Natural killer cell (primary cell): ENCODE data around the gene SNX18. TPM values are rescaled to one million over a fixed set of nuclear protein-coding genes. Genes with fewer than 3 reads are reported as not detected.

Source experiments
- ATAC-seq, 3 donors: fragments of 150-1000 bp in 2 of 3; fragments of 200-7000 bp in 1 of 3; cut with Tn5 transposase; 1 replicate in 1 of 3; 2 replicates in 2 of 3; pipeline ENCODE4 v1.10.0; 2021; ENCODE audit warnings: mild to moderate bottlenecking in 2 of 3, moderate library complexity in 2 of 3
- DNase-seq, 2 donors: peaks; one replicate each; pipeline versions ENCODE4 v3.0.0 to v3.0.0-alpha.2; 2013 to 2021; ENCODE audit warnings: mixed read lengths in 1 of 2
- H3K27ac ChIP-seq: one replicate; pipeline ENCODE4 v1.5.1; 2013; ENCODE audit warnings: mild to moderate bottlenecking, low read length
- H3K27me3 ChIP-seq: one replicate; pipeline ENCODE4 v1.6.1; 2013; ENCODE audit warnings: low read length; ENCODE audit not compliant: control insufficient read depth, insufficient read depth
- H3K36me3 ChIP-seq: one replicate; pipeline ENCODE4 v1.6.1; 2013; ENCODE audit warnings: low read length; ENCODE audit not compliant: control insufficient read depth, insufficient read depth
- H3K4me1 ChIP-seq: one replicate; pipeline ENCODE4 v1.6.1; 2013; ENCODE audit warnings: low read length; ENCODE audit not compliant: control insufficient read depth, insufficient read depth
- H3K4me3 ChIP-seq: one replicate; pipeline ENCODE4 v1.5.1; 2013; ENCODE audit warnings: low read length
- H3K9me3 ChIP-seq: one replicate; pipeline ENCODE4 v1.6.1; 2013; ENCODE audit warnings: low read length; ENCODE audit not compliant: control insufficient read depth, insufficient read depth
- H3K27ac Mint-ChIP-seq, 2 donors: one replicate each; pipeline ENCODE4 v1.8.0; 2022; ENCODE audit warnings: mild to moderate bottlenecking in 2 of 2, mixed read lengths in 2 of 2, moderate library complexity in 1 of 2
- H3K27me3 Mint-ChIP-seq, 2 donors: one replicate each; pipeline ENCODE4 v1.8.0; 2022; ENCODE audit warnings: low read depth in 2 of 2, mixed read lengths in 2 of 2
- H3K36me3 Mint-ChIP-seq: one replicate; pipeline ENCODE4 v1.8.0; 2022; ENCODE audit warnings: mixed read lengths
- H3K4me1 Mint-ChIP-seq, 2 donors: one replicate each; pipeline ENCODE4 v1.8.0; 2022; ENCODE audit warnings: mixed read lengths in 2 of 2
- H3K4me3 Mint-ChIP-seq: one replicate; pipeline ENCODE4 v1.8.0; 2022; ENCODE audit warnings: mild to moderate bottlenecking, moderate library complexity, mixed read lengths
- H3K9me3 Mint-ChIP-seq, 2 donors: one replicate each; pipeline ENCODE4 v1.8.0; 2022; ENCODE audit warnings: mixed read lengths in 2 of 2
- WGBS: methylation state at CpG from one replicate; pipeline ENCODE4 v1.1.7; 2013; ENCODE audit warnings: missing lambda C conversion rate; ENCODE audit not compliant: insufficient coverage; 5-methylcytosine and 5-hydroxymethylcytosine counted together
- intact Hi-C: fragments of 100-400 bp; cut with micrococcal nuclease; formaldehyde crosslinking; loops from one replicate; pipeline ENCODE4 v1.14.2; 2022
- total RNA-seq, 4 donors: library from RNA; stranded (reverse); fragments of 120-200 nt in 1 of 4; gene quantifications; one replicate each; pipeline versions ENCODE4 v1.2.3 to v1.2.4, GENCODE V29; 2013 to 2022
- TF ChIP-seq, protein P1 (sequence below): fragments of 200-600 bp; IDR thresholded peaks from one replicate; pipeline ENCODE4 v1.8.0; 2022; ENCODE audit warnings: antibody characterized with exemption

Gene SNX18
- total RNA-seq, 3 donors from 2014 or later (not counting 1 experiment from before 2014, with no cell fraction given) = 31.1 to 45.6 (median 40.8) TPM

DNA sequence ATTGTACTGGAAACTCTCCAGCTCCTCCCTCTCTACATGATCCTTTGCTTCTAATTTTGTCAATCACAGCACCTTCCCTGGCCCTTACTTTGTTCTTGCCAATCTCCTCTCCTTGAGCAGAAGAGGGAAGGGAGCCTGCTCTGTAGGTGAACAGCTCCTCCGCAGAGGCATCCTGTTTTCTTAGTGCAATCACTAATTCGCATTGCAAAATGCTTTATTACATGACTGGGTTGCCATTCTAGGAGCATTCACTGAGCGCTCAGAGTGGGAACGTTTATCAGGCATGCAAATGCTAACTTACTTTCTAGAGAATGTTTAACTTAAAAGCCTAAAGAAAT is 416 bp upstream of the SNX18 start:
- Histone ChIP-seq H3K4me3 (no peak overlapping the region), H3K9me3 (no peaks in the 10 kb centered on the region), H3K36me3 (peaks cover 3% of the 10 kb centered on the region), H3K4me1 (peaks cover 28% of the 10 kb centered on the region), H3K27ac (peak overlapping the region; percentile 11), H3K27me3 (no peaks in the 10 kb centered on the region)
- no peak for DNase-seq
- peaks cover 0 to 6% of the 10 kb centered on the region in 2 donors for H3K27me3 Mint-ChIP-seq
- H3K9me3 Mint-ChIP-seq = no peaks in the 10 kb centered on the region
- intact Hi-C loops = loop anchor here (1.0 to 5.0 kb wide), 6 partner anchors 129 to 790 kb away; partner anchors contain the start of genes ARL15, DHX29 and MTREX
- H3K4me3 Mint-ChIP-seq = peak overlapping the region; percentile 86
- H3K27ac Mint-ChIP-seq = peak overlapping the region; percentile 37 to 68
- 10% methylated on average over 4 of the region's 4 CpGs for WGBS
- no peaks in the 10 kb centered on the region for H3K36me3 Mint-ChIP-seq
- H3K4me1 Mint-ChIP-seq = peaks cover 8 to 34% of the 10 kb centered on the region in 2 donors
- peak in 1 of 3 donors; percentile 1 for ATAC-seq
- TF ChIP-seq, protein P1, sequence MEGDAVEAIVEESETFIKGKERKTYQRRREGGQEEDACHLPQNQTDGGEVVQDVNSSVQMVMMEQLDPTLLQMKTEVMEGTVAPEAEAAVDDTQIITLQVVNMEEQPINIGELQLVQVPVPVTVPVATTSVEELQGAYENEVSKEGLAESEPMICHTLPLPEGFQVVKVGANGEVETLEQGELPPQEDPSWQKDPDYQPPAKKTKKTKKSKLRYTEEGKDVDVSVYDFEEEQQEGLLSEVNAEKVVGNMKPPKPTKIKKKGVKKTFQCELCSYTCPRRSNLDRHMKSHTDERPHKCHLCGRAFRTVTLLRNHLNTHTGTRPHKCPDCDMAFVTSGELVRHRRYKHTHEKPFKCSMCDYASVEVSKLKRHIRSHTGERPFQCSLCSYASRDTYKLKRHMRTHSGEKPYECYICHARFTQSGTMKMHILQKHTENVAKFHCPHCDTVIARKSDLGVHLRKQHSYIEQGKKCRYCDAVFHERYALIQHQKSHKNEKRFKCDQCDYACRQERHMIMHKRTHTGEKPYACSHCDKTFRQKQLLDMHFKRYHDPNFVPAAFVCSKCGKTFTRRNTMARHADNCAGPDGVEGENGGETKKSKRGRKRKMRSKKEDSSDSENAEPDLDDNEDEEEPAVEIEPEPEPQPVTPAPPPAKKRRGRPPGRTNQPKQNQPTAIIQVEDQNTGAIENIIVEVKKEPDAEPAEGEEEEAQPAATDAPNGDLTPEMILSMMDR = no peak

DNA sequence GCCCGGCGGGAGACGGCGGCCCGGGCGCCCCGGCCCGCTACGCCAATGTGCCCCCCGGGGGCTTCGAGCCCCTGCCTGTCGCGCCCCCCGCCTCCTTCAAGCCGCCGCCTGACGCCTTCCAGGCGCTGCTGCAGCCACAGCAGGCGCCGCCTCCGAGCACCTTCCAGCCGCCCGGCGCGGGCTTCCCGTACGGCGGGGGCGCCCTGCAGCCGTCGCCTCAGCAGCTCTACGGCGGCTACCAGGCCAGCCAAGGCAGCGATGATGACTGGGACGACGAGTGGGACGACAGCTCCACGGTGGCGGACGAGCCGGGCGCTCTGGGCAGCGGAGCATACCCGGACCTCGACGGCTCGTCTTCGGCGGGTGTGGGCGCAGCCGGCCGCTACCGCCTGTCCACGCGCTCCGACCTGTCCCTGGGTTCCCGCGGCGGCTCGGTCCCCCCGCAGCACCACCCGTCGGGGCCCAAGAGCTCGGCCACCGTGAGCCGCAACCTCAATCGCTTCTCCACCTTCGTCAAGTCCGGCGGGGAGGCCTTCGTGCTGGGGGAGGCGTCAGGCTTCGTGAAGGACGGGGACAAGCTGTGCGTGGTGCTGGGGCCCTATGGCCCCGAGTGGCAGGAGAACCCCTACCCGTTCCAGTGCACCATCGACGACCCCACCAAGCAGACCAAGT is 723 bp downstream of the SNX18 start:
- no peaks in the 10 kb centered on the region for H3K9me3 ChIP-seq
- peaks cover 0 to 3% of the 10 kb centered on the region in 2 donors for H3K27me3 Mint-ChIP-seq
- peak overlapping the region; percentile 97 for H3K4me3 Mint-ChIP-seq
- H3K27ac ChIP-seq = peak overlapping the region; percentile 11
- WGBS = 12% methylated on average over 79 of the region's 79 CpGs
- H3K36me3 ChIP-seq = peaks cover 3% of the 10 kb centered on the region
- intact Hi-C loops = loop anchor here (2.0 to 5.0 kb wide), 2 partner anchors 227 to 789 kb away; partner anchors contain the start of genes DHX29 and MTREX
- peak overlapping the region; percentile 52 for H3K4me3 ChIP-seq
- TF ChIP-seq, protein P1 = no peak
- no peaks in the 10 kb centered on the region for H3K36me3 Mint-ChIP-seq
- no peaks in the 10 kb centered on the region for H3K9me3 Mint-ChIP-seq
- DNase-seq (peak; percentile 59 to 74), ATAC-seq (peak; percentile 55 to 66 (median 59))
- H3K27ac Mint-ChIP-seq = peak overlapping the region in 1 of 2 donors; percentile 90
- H3K4me1 Mint-ChIP-seq = peaks cover 8 to 34% of the 10 kb centered on the region in 2 donors
- H3K4me1 ChIP-seq = peaks cover 31% of the 10 kb centered on the region
- H3K27me3 ChIP-seq = no peaks in the 10 kb centered on the region

DNA sequence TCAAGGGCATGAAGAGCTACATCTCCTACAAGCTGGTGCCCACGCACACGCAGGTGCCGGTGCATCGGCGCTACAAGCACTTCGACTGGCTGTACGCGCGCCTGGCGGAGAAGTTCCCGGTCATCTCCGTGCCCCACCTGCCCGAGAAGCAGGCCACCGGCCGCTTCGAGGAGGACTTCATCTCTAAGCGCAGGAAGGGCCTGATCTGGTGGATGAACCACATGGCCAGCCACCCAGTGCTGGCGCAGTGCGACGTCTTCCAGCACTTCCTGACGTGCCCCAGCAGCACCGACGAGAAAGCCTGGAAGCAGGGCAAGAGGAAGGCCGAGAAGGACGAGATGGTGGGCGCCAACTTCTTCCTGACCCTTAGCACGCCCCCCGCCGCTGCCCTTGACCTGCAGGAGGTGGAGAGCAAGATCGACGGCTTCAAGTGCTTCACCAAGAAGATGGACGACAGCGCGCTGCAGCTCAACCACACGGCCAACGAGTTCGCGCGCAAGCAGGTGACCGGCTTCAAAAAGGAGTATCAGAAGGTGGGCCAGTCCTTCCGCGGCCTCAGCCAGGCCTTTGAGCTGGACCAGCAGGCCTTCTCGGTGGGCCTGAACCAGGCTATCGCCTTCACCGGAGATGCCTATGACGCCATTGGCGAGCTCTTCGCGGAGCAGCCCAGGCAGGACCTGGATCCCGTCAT is 1.4 kb downstream of the SNX18 start:
- Mint-ChIP-seq H3K4me3 (peak overlapping the region; percentile 97), H3K4me1 (peaks cover 8 to 34% of the 10 kb centered on the region in 2 donors), H3K9me3 (no peaks in the 10 kb centered on the region), H3K27me3 (peaks cover 0 to 3% of the 10 kb centered on the region in 2 donors), H3K36me3 (no peaks in the 10 kb centered on the region), H3K27ac (peak overlapping the region in 1 of 2 donors; percentile 90)
- peak overlapping the region; percentile 52 for H3K4me3 ChIP-seq
- H3K27me3 ChIP-seq = no peaks in the 10 kb centered on the region
- peaks cover 38% of the 10 kb centered on the region for H3K4me1 ChIP-seq
- TF ChIP-seq, protein P1 = no peak
- H3K36me3 ChIP-seq = peaks cover 3% of the 10 kb centered on the region
- no peak for DNase-seq
- 89% methylated on average over 50 of the region's 50 CpGs for WGBS
- no peak for ATAC-seq
- no peaks in the 10 kb centered on the region for H3K9me3 ChIP-seq
- H3K27ac ChIP-seq = peak overlapping the region; percentile 11
- intact Hi-C loops = loop anchor here (2.0 to 5.0 kb wide), 2 partner anchors 226 to 788 kb away; partner anchors contain the start of genes DHX29 and MTREX
